Thoracic aorta (tissue), 2 donors: ENCODE measurements around the gene ZNF474. TPM values are rescaled to one million over a fixed set of nuclear protein-coding genes. Genes with fewer than 3 reads are reported as not detected.
A peak's percentile ranks its signal among the peaks of the same experiment; 100 is the strongest.
"Not testable (repeated sequence)": the region's sequence is repeated elsewhere in the genome, so short reads cannot be mapped to it uniquely, and the experiment has no call there.

ENCODE experiments used
- ATAC-seq: fragments of 150-250 bp; one replicate; pipeline ENCODE4 v1.8.0; 2017; ENCODE audit warnings: low read depth; ENCODE audit not compliant: insufficient number of reproducible peaks, low FRiP score
- DNase-seq: peaks from one replicate; pipeline ENCODE4 v3.0.0-alpha.2; 2020; ENCODE audit warnings: low spot score
- H3K27ac ChIP-seq, 2 donors: fragments of 200-600 bp; sonication (generic); 1 replicate in 1 of 2; 2 replicates in 1 of 2; pipeline ENCODE4 v1.5.1; 2016; ENCODE audit warnings: mild to moderate bottlenecking in 2 of 2, moderate library complexity in 2 of 2
- H3K27me3 ChIP-seq: fragments of 200-600 bp; sonication (generic); replicated peaks from 2 replicates; pipeline ENCODE4 v1.6.0; 2016; ENCODE audit warnings: mild to moderate bottlenecking; ENCODE audit not compliant: insufficient read depth
- H3K36me3 ChIP-seq: fragments of 200-600 bp; sonication (generic); one replicate; pipeline ENCODE4 v1.5.1; 2016
- H3K4me1 ChIP-seq, 2 donors: fragments of 200-600 bp; sonication (generic); 1 replicate in 1 of 2; 2 replicates in 1 of 2; pipeline versions ENCODE4 v1.5.1 to v1.6.0; 2016; ENCODE audit warnings: low read depth in 2 of 2, mild to moderate bottlenecking in 1 of 2; ENCODE audit not compliant: control insufficient read depth in 1 of 2
- H3K4me3 ChIP-seq: fragments of 200-600 bp; sonication (generic); 2 replicates; pipeline ENCODE4 v1.5.1; 2016; ENCODE audit warnings: mild to moderate bottlenecking
- H3K9me3 ChIP-seq: fragments of 200-600 bp; sonication (generic); 2 replicates; pipeline ENCODE4 v1.5.1; 2016
- total RNA-seq, 2 donors: library from RNA; depleted of rRNA; stranded (reverse); fragments of >200 nt; gene quantifications; one replicate each; pipeline versions ENCODE4 v1.1.0 to v1.2.3, GENCODE V29; 2016
- TF ChIP-seq, protein P1 (sequence below): fragments of 200-600 bp; sonication (generic); IDR thresholded peaks from one replicate; pipeline ENCODE4 v1.5.1; 2019; ENCODE audit warnings: antibody characterized with exemption

The ZNF474 gene
- total RNA-seq, 2 donors from 2014 or later: 0.27 to 0.92 TPM

GRCh38 chr5:122091936-122092600 lies 37.3 kb upstream of the ZNF474 start:
- H3K4me1 ChIP-seq: peaks cover 3 to 28% of the 10 kb centered on the region in 2 donors
- peak; percentile 43 for ATAC-seq
- no peaks in the 10 kb centered on the region for H3K9me3 ChIP-seq

DNA sequence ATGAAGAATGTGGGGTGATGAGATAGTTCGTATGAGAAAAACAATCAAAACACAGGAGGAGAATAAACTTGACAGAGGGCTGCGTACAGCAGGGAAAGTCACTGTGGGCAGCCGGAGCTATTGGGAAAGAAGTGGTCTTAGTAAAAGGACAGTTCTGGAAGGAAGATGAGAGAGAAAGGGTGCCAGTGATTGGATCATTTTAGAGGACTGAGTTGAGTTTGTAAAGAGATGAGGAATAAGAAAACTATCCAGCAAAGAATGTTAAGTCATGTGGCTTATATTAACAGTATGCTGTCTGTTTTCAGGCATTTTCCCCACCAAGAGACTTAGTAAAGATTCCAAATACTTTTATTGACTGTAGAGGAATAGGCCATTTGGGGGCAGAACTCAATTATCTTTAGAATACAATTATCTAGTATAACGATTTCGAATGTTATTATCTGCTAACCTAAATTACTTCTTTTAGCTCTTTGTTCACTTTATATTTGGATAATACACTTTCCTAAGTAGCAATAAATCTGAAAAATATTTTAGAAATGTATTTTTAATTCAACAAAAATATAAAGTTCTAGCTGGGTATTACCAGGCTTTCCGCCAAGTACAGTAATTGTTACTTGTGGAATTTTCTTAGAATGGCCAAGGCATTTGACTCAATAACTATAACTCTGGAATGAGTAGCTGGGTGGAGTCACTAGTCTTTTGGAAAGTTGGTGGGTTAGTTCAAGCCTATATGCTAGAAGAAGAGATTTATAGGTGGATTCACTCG lies 35.7 kb upstream of the ZNF474 start:
- DNase-seq (no peak), ATAC-seq (no peak)
- H3K27ac ChIP-seq: peak overlapping the region in 1 of 2 donors; percentile 34
- no peaks in the 10 kb centered on the region for H3K9me3 ChIP-seq
- peaks cover 3 to 28% of the 10 kb centered on the region in 2 donors for H3K4me1 ChIP-seq
- TF ChIP-seq, protein P1, sequence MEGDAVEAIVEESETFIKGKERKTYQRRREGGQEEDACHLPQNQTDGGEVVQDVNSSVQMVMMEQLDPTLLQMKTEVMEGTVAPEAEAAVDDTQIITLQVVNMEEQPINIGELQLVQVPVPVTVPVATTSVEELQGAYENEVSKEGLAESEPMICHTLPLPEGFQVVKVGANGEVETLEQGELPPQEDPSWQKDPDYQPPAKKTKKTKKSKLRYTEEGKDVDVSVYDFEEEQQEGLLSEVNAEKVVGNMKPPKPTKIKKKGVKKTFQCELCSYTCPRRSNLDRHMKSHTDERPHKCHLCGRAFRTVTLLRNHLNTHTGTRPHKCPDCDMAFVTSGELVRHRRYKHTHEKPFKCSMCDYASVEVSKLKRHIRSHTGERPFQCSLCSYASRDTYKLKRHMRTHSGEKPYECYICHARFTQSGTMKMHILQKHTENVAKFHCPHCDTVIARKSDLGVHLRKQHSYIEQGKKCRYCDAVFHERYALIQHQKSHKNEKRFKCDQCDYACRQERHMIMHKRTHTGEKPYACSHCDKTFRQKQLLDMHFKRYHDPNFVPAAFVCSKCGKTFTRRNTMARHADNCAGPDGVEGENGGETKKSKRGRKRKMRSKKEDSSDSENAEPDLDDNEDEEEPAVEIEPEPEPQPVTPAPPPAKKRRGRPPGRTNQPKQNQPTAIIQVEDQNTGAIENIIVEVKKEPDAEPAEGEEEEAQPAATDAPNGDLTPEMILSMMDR: no peak
- no peaks in the 10 kb centered on the region for H3K36me3 ChIP-seq
- H3K27me3 ChIP-seq: no peaks in the 10 kb centered on the region
- H3K4me3 ChIP-seq: no peak overlapping the region

More at GRCh38 chr5:122091936-122092600, 37.3 kb upstream of the ZNF474 start:
- DNase-seq: no peak
- H3K27me3 ChIP-seq: no peaks in the 10 kb centered on the region
- H3K4me3 ChIP-seq: no peak overlapping the region
- H3K36me3 ChIP-seq: no peaks in the 10 kb centered on the region
- TF ChIP-seq, protein P1: peak; percentile 36
- H3K27ac ChIP-seq: no peak overlapping the region

GRCh38 chr5:122094251-122094650 lies 35.1 kb upstream of the ZNF474 start:
- not testable (repeated sequence) for H3K27me3 ChIP-seq, H3K36me3 ChIP-seq, ATAC-seq, DNase-seq, H3K9me3 ChIP-seq, H3K4me3 ChIP-seq, H3K27ac ChIP-seq
- H3K4me1 ChIP-seq: peaks cover 3 to 28% of the 10 kb centered on the region in 2 donors

DNA sequence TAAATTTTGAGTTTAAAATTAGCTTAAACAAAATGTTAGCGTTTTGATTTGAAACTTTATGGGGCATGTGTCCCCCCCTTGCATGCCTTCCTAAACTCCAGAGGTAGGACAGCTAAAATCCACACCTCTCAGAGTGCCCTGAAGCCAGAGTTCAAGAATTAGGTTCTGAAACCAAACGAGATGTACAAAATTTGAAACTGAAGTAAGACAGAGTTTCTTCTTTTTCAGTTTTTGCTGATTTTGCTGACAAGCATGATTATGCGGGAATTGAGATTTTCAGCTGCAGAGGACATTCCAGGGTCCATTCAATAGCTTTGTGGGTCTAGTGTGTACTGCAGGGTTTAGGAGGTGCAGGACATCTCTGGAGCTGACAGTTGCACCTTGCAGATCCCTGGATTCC lies 34.2 kb upstream of the ZNF474 start:
- no peaks in the 10 kb centered on the region for H3K27me3 ChIP-seq
- no peaks in the 10 kb centered on the region for H3K36me3 ChIP-seq
- no peak overlapping the region for H3K27ac ChIP-seq
- H3K4me1 ChIP-seq: peaks cover 3 to 28% of the 10 kb centered on the region in 2 donors
- TF ChIP-seq, protein P1: no peak
- no peak overlapping the region for H3K4me3 ChIP-seq
- ATAC-seq (no peak), DNase-seq (no peak)
- H3K9me3 ChIP-seq: no peaks in the 10 kb centered on the region

GRCh38 chr5:122097391-122097790 lies 32.0 kb upstream of the ZNF474 start:
- DNase-seq (no peak), ATAC-seq (no peak)
- TF ChIP-seq, protein P1: no peak
- H3K9me3 ChIP-seq: no peaks in the 10 kb centered on the region
- peaks cover 3 to 28% of the 10 kb centered on the region in 2 donors for H3K4me1 ChIP-seq
- no peaks in the 10 kb centered on the region for H3K27me3 ChIP-seq
- H3K4me3 ChIP-seq: no peak overlapping the region
- H3K27ac ChIP-seq: no peak overlapping the region
- H3K36me3 ChIP-seq: no peaks in the 10 kb centered on the region
